Femur (tissue), 1 donor: Measurements from ENCODE around the gene FAM83E.
A peak's percentile ranks its signal among the peaks of the same experiment; 100 is the strongest.
"Not testable (repeated sequence)": the region's sequence is repeated elsewhere in the genome, so short reads cannot be mapped to it uniquely, and the experiment has no call there.

ENCODE experiments used
- DNase-seq: peaks from one replicate; pipeline ENCODE4 v3.0.0-alpha.2; 2017

Gene FAM83E

GRCh38 chr19:48614436-48615230, at the start of gene FAM83E:
TSS of gene FAM83E (minus strand) at chr19:48615076. CDS start at chr19:48613372, 1,704 bp downstream.
- DNase-seq, result no peak

GRCh38 chr19:48664476-48664875, 49.6 kb upstream of the FAM83E start:
- no peak for DNase-seq

DNA sequence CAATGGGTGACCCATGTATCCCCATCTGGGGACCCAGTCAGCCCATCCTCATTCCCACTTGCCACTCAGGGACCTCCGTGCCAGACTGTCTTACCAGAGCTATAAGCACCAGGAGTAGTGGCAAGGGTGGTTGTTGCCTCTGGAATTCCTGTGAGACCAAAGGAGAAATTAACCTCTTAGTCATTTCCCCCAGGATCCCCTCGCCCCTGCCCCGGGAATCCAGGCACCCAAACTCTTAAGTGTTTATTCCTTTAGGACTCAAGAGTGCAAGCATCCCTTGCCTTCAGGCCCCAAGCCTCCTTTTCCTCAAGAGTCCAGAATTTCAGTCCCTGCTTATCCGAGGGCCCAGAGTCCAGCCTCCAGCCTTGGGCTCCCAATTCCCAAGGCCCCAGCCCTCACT, 48.8 kb upstream of the FAM83E start:
- DNase-seq, result no peak

GRCh38 chr19:48661711-48662090, 46.8 kb upstream of the FAM83E start:
- DNase-seq, result no peak

GRCh38 chr19:48660852-48661710, 46.2 kb upstream of the FAM83E start:
- DNase-seq, result peak; percentile 88

DNA sequence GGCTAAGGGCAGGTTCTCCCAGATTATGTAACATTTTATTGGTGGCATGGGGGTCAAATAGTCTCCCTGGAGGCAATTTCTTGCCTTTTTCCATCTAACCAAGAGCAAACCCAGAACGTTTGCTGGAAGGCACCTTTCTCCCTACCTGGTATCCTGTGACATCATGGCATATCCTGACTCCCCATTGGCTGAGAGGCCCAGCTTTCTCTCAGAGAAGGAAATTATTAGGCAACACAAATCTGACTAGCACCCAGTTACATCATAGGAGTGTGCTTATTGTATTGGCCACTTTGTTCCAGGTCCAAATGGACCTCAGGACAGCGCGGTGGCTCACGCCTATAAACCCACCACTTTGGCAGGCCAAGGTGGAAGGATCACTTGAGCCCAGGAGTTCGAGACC, 44.9 kb upstream of the FAM83E start:
- DNase-seq, result no peak

DNA sequence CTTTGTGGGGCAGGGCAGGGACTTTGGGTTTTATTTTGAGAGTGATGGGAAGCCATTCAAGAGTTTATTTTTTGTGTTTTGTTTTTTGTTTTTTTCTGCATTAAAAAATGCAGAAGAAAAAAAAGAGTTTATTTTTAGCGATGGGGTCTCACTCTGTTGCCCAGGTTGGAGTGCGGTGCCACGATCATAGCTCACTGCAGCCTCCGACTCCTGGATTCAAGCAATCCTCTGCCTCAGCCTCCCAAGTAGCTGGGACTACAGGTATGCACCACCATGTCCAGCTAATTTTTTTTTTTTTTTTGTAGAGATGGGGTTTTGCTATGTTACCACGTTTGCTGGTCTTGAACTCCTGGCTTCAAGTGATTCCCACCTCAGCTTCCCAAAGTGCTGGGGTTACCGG, 43.6 kb upstream of the FAM83E start:
- no peak for DNase-seq

DNA sequence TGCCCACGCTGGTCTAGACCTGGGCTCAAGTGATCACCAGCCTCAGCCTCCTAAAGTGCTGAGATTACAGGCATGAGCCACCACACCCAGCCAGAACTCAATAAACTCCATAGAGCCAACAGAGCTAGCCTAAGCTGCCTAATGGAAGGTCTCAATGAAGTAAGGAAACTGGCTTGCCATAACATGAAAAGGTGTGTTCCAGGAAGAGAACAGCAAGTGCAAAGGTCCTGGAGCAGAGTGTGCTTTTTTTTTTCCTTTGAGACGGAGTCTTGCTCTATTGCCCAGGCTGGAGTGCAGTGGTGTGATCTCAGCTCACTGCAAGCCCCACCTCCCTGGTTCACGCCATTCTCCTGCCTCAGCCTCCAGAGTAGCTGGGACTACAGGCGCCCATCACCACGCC, 43.0 kb upstream of the FAM83E start:
- not testable (repeated sequence) for DNase-seq

DNA sequence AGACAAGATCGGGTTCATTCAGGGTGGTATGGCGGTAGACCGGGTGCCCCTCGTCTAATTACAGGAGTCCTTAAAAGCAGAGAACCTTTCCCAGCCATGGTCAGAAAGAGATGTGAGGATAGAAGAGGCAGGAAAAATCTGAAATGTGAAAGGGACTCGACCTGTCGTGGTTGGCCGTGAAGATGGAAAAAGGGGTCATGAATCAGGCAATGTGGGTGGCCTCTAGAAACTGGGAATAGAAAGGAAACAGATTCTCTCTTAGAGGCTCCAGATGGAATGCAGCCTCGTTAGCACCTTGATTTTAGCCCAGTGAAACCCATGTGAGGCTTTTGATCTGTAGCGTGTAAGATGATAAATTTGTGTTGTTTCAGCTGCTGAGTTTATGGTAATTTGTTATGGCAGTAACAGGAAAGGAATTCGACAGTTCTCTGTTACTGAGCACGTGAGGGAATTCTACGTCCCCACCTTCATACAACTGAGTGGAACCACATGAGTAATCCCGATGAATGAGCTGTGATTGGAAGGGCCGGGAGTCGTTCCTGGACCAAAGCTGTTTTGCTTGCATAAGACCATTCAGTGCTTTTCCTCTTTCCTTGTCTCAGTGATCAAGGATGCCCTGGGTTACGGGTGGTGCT, 42.1 kb upstream of the FAM83E start:
- no peak for DNase-seq

DNA sequence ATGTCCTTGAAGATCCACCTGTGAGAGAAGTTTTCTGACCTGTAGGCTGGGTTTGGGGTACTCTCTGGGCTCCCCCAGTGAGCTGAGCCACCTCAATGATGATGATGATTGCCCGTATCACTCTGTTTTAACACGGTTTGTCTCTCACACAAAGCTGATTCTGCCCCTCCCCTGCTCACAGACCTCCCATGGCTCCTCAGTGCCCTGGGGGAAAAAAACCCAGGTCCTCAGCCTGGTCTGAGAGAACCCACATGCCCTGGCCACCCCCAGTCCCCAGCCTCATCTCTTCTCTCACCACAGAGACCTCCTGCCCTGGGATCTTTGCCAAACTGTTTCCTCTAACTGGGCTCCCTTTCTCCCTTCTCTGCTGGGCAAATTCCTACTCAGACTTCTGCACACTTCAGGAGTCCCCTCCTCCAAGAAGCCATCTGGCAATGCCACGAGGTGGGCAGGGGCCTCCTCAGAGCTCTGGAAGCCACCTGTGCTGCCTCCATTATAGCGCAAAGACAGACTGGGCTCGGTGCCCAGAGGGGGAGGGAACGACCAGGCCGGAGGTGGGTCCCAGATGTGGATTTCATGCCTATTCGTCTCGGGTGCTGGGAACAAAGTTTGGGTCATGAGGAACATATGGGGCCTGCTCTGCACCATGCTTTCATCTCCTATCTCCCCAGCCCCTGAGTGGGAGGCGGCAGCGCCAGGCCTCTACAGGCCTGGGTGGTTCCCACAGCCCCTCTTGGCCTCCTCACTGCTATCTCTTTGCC, 39.6 kb upstream of the FAM83E start:
- peak; percentile 65 for DNase-seq

DNA sequence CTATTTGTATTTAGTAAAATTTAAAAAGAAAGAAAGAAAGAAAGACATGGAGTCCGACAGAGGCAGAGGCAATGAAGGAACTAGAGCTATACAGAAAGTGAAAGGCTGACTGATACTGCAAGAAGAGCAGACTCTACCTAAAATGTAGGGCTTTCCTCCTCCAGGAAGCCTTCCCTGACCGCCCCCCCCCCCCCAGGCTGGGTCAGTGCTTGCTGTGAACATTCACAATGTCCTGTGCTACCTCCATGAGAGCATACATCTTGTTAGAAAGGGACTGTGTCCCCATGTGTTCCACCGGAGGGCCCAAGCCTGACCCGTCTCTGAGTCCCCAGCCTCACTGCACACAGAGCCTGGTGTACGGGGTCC, 36.8 kb upstream of the FAM83E start:
- no peak for DNase-seq

DNA sequence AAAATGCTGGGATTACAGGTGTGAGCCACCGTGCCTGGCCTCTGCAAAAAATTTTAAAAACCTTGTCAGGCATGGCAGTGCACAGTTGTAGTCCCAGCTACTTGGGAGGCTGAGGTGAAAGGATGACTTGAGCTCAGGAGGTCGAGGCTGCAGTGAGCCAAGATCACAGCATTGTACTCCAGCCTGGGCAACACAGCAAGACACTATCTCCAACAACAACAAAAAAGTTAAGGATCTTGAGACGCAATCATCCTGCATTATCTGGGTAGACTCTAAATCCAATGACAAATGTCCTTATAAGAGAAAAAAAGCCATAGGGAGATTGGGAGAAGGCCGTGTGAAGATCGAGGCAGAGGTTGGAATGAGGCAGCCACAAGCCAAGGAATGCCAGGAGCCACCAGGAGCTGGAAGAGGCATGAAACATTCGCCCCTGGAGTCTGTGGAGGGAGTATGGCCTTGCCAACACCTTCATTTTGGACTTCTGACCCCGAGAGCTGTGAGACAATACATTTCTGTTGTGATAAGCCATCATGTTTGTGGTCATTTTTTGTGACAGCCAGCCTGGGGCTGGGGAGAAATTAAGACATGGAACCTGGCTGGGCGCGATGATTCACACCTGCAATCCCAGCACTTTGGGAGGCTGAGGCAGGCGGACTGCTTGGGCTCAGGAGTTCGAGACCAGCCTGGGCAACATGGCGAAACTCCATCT, 36.3 kb upstream of the FAM83E start:
- no peak for DNase-seq

GRCh38 chr19:48648134-48648533, 33.3 kb upstream of the FAM83E start:
- DNase-seq, result no peak

DNA sequence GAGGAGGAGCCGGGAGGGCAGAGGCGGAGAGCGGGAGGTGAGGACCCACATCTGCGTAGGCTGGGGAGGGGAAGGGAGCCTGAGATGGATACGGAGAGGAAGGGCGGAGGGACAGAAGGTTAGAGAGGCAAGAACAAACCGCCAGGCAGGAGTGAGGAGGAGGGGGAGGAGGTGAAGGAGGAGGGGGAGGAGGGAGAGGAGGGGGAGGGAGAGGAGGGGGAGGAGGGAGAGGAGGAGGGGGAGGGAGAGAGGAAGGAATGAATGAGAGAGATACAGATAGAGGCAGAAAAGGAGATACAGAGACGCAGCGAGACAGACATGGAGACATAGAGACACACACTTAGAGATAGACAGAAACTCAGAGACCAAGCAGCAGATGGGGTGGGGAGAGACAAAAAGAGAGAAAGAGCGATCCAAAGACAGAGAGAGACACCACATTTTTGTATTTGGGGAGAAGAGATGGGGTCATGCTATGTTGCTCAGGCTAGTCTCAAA, 31.9 kb upstream of the FAM83E start:
- DNase-seq, result no peak

DNA sequence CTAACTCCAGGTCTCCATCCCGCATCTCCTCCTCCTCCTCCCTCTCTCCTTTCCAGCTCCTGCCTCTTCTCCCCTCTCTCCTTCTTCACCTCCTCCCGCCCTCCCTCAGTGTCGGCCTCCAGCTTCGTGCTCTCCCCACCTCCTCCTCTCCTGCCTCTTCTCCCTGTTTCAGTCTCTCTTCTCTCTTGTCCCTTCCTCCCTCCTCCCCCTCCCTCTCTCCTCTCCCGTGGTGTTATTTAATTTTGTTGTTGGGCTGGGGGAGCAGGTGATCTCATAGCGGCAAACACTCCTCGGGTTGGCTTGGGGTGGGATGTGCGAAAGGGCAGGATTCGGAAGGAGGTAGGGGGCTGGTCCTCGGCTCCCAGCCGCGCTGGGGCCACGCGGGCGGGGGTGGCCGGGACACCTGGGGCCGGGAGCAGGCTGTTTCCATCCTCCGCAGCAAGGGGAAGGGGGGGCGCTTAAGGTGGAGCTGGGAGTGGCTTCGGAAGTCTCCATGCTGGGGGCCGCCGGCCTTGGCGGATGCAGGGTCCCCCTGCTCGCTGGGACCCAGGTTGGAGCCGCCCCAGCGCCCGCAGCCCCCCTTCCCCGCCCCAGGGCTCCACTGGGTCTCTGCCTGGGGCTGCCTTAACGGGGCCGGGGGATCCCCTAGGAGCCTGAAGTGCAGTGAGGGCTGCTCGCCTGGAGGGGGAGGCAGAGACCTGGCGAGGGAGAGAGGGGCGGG, 31.3 kb upstream of the FAM83E start, which contains the start of gene CA11:
TSS of gene CA11 (minus strand) at position 187 of the 721 bp plus-strand sequence. CDS start 555 bp downstream, outside the sequence.
- DNase-seq, result peak; percentile 95

DNA sequence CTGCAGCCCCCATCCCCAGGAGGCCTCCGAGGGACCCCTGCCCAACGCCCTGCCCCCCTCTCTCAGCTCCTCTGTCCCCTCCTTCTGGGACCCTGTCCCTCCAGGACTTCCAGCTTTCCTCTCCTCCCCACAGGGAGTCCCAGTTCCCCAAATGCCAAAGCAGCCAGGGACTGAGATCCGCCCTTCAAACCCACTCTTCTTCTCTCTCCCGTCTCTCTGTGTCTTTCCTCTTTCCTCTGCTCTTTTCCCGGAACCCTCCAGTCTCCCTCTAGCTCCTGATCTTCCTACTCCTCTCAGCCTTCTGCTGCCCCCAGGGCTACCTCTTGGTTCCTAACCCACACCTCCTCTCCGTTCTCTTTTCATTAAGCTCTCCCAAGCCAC, 30.7 kb upstream of the FAM83E start:
- DNase-seq, result no peak

DNA sequence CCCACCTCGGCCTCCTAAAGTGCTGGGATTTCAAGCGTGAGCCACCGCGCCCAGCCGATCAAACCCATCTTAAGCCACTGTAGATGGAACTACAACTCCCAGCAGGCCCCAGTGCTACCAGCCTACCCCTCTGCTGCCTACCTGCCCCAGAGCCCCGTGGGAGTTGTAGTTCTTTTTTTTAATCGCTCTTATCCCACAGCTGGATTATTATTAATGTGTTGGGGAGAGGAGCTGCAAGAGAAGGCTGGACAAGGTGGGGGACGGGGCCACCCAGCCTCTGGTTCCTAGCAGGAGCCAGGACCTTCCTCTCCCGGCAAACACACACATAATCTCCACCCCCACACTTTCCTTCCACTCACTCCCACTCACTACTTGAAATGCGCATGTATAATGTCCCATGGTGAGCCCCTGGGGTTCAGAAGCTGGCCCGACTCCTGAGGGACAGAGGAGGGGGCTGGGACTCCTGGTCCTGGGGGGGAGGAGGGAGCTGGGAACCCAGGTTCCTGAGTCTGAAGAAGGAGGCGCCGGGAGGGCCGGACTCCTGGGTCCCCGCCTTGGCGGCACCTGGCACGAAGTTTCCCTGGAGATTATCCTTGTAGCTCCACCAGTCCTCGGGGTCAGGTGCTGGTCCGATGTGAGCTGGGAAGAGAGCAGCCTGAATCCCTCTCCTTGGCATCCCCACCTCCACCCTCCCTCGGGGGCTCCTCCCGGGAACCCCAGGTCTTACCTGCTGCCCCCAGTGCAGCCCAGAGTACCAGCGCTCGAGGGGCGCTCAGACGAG, 30.2 kb upstream of the FAM83E start:
- peak; percentile 86 for DNase-seq

DNA sequence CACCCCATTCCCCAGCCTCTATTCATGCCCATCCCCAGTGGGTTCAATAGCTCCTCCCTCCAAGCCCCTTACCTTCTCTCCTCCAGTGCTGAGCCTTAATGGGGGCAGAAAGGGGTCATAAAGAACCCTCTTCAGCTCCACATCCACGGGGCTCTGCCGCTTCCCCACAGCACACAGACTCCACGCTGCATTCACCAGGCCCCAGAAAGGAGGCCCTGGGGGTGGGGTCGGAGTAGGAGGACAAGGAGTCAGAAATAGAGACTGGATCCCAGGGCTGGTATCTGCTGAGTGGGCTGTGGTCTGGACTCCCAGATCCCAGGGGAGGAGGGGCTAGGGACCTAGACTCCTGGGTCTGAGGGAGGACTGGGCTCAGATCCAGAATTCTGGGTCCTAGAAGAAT, 29.5 kb upstream of the FAM83E start:
- DNase-seq, result no peak

- DNase-seq, result no peak
Observed at GRCh38 chr19:48642862-48643261, 28.0 kb upstream of the FAM83E start.

DNA sequence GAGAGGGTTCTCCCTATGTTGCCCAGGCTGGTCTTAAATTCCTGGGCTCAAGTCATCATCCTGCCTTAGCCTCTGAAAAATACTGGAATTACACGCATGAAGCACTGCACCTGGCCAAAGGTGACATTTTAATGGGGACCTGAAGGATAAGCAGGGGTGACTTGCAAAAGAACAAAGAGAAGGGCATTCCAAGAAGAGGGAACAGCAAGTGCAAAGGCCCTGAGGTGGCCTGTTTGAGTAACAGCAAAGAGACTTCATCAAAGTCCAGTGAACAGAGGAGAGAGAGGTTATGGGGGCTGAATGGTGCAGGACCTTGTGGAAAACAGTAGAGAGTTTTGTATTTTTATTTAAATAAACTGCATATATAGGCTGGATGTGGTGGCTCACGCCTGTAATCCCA, 27.0 kb upstream of the FAM83E start:
- DNase-seq, result no peak
